C4-2B (cell line): Measurements from ENCODE around the gene VAMP2.

ENCODE experiments used
- H3K27ac ChIP-seq: fragments of 450-650 bp; 2 replicates; pipeline ENCODE4 v1.5.1; 2017
- ZFX ChIP-seq: fragments of 450-650 bp; IDR thresholded peaks from 2 replicates; pipeline ENCODE4 v1.6.1; 2017
- TF ChIP-seq, protein P1 (sequence below): fragments of 450-650 bp; conservative IDR thresholded peaks from 2 replicates; pipeline ENCODE4 v1.5.1; 2017; ENCODE audit warnings: mild to moderate bottlenecking

VAMP2 gene

DNA sequence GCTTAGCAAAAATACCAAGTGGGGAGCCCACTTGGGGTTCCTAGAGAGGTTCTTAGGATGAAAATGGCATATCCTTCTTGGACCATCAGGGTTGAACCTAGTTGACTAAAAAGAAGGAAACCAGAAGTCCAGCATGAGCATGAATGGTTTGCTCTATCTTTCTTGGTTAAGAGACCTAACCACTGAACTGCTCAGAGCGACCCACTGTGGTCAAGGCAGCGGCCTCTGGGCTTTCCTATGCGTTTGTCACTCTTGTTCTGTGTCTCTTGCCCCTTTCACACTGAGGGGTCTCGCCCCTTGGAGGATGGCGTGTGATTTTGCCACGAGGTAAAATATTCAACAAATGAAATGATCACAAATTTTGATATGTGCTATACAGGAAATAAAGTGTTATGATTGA lies 27.8 kb upstream of the VAMP2 start:
- H3K27ac ChIP-seq = peak overlapping the region; percentile 91
- TF ChIP-seq, protein P1, sequence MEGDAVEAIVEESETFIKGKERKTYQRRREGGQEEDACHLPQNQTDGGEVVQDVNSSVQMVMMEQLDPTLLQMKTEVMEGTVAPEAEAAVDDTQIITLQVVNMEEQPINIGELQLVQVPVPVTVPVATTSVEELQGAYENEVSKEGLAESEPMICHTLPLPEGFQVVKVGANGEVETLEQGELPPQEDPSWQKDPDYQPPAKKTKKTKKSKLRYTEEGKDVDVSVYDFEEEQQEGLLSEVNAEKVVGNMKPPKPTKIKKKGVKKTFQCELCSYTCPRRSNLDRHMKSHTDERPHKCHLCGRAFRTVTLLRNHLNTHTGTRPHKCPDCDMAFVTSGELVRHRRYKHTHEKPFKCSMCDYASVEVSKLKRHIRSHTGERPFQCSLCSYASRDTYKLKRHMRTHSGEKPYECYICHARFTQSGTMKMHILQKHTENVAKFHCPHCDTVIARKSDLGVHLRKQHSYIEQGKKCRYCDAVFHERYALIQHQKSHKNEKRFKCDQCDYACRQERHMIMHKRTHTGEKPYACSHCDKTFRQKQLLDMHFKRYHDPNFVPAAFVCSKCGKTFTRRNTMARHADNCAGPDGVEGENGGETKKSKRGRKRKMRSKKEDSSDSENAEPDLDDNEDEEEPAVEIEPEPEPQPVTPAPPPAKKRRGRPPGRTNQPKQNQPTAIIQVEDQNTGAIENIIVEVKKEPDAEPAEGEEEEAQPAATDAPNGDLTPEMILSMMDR = no peak

DNA sequence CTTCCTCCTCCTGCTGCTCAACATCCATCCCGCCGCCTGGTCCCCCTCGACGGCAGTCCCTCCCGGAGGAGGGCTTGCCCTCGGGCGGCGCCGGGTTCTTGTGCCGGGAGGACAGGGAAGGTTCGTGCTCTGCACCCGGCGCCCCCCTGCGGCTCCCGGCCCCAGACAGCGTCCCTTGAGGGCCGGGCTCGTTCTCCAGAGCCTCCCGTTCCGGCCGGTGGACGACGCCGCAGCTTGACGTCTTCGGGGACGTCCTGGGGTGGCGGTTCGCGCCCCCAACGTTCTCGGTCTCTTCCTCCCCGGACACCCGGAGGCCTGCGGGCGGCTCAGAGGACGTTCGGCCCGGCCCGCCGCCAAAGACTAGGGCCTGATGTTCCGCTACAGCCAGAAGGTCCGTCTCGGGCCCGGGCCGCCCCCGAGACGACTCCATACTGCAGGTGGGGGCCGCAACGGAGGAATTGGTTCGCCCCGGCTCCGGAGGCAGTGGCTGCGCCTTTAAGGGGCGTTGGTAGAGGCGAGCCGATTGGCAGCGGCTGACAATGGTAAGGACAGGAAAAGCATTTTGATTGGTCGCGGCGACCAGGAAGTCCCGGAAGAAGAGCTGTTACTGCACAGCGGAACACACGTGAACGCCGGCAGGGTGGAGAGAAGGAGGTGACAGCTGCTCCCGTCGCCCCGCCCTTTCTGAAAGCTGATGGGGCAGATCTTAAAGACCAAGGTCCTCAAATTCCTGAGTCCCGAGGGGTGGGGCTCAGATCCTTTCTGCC lies 27.1 kb upstream of the VAMP2 start, which contains the start of gene BORCS6:
BORCS6 (minus strand) TSS at position 470 of the 767 bp plus-strand sequence; CDS start at position 430, 40 bp downstream.
- H3K27ac ChIP-seq = peak within 1 kb of the TSS; percentile 91

GRCh38 chr17:8189041-8189710 lies 26.4 kb upstream of the VAMP2 start:
- H3K27ac ChIP-seq = peak overlapping the region; percentile 91
- TF ChIP-seq ZFX = no peak
- TF ChIP-seq, protein P1 = no peak

More for the DNA sequence above, 27.1 kb upstream of the VAMP2 start, which contains the start of gene BORCS6:
- TF ChIP-seq, protein P1 = no peak; the same call in 1 of the 2 replicates
- no peak; the same call in 1 of the 2 replicates for TF ChIP-seq ZFX

- peak overlapping the region; percentile 91 for H3K27ac ChIP-seq
Observed at GRCh38 chr17:8188263-8188839, 25.6 kb upstream of the VAMP2 start.

DNA sequence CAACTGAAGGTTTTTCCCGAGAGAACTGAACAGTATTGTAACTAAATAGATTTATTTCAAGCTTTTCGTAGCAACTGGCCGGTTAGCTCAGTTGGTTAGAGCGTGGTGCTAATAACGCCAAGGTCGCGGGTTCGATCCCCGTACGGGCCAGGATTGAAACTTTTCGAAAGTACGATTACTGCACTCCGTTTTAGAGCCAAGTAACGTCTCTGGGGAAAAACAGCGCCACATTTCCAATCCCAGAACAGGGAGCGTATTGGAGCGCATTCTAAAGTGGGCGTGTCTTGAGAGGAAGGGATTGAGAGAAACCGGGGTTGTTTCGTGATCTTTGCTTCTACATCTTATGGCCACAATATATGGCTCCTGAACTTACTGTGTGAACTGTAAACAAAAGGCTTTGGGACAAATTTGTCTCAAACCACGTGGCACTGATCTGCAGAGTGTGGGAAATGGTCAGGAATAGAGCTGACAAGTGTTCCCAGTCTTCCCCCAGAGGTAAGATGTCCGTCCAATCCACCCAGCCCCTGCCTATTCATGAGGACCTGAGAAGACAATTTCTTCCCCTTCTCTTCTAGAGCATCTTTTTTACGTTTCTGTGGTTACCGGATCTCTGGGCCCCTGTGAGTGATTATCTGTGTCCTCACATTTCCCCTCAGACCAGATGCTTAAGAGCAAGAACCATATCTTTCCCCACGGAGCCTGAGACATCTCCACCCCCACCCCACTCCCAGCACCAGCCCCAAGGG lies 24.9 kb upstream of the VAMP2 start:
- TF ChIP-seq ZFX = no peak
- TF ChIP-seq, protein P1 = peak; percentile 11; the same call in 1 of the 2 replicates
- H3K27ac ChIP-seq = peak overlapping the region; percentile 91

More at GRCh38 chr17:8188263-8188839, 25.6 kb upstream of the VAMP2 start:
- TF ChIP-seq, protein P1 = no peak
- no peak for TF ChIP-seq ZFX

GRCh38 chr17:8186787-8187516 lies 24.2 kb upstream of the VAMP2 start:
- peak overlapping the region; percentile 76 for H3K27ac ChIP-seq
- no peak for TF ChIP-seq ZFX
- TF ChIP-seq, protein P1 = 0 out of 2 replicates have a peak, but pooled peaks have one; percentile 16
